ENCODE results near the gene NHLH2. TPM values are rescaled to one million over a fixed set of nuclear protein-coding genes. Genes with fewer than 3 reads are reported as not detected.

NHLH2 gene
- total RNA-seq, 6 experiments from 2014 or later, result not detected

- no peak overlapping the region for H3K4me3 ChIP-seq
- TF ChIP-seq, protein P1, sequence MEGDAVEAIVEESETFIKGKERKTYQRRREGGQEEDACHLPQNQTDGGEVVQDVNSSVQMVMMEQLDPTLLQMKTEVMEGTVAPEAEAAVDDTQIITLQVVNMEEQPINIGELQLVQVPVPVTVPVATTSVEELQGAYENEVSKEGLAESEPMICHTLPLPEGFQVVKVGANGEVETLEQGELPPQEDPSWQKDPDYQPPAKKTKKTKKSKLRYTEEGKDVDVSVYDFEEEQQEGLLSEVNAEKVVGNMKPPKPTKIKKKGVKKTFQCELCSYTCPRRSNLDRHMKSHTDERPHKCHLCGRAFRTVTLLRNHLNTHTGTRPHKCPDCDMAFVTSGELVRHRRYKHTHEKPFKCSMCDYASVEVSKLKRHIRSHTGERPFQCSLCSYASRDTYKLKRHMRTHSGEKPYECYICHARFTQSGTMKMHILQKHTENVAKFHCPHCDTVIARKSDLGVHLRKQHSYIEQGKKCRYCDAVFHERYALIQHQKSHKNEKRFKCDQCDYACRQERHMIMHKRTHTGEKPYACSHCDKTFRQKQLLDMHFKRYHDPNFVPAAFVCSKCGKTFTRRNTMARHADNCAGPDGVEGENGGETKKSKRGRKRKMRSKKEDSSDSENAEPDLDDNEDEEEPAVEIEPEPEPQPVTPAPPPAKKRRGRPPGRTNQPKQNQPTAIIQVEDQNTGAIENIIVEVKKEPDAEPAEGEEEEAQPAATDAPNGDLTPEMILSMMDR (IDR thresholded peaks at IDR 0.05), result no peak
- no peak for TF ChIP-seq POLR2A (IDR thresholded peaks at IDR 0.05)
- H3K4me1 ChIP-seq, result no peaks in the 10 kb centered on the region
- H3K27me3 ChIP-seq, result no peaks in the 10 kb centered on the region
- intact Hi-C loops (cut with DNase I), result no loop called here
- ATAC-seq (peak in 1 of 4 donors; percentile 10), DNase-seq (no peak)
- WGBS (ENCODE audit: insufficient coverage, low coverage, low lambda C conversion rate, missing lambda C conversion rate), result 70% methylated on average over 2 of the region's 2 CpGs
- no peaks in the 10 kb centered on the region for H3K36me3 ChIP-seq
- no peaks in the 10 kb centered on the region for H3K9me3 ChIP-seq
- no peak overlapping the region for H3K27ac ChIP-seq
Measured at GRCh38 chr1:115810609-115811008, 30.3 kb downstream of the NHLH2 start.

- intact Hi-C loops (cut with DNase I), result loop anchor here (5.0 to 10.0 kb wide), 2 partner anchors 172 to 175 kb away; no protein-coding TSS in a partner anchor
- ATAC-seq (no peak), DNase-seq (no peak)
- Histone ChIP-seq H3K4me3 (no peak overlapping the region), H3K9me3 (no peaks in the 10 kb centered on the region), H3K4me1 (no peaks in the 10 kb centered on the region), H3K36me3 (no peaks in the 10 kb centered on the region), H3K27ac (no peak overlapping the region), H3K27me3 (no peaks in the 10 kb centered on the region)
- 70% methylated on average over 2 of the region's 2 CpGs for WGBS (ENCODE audit: insufficient coverage, low coverage, low lambda C conversion rate, missing lambda C conversion rate)
- TF ChIP-seq POLR2A (IDR thresholded peaks at IDR 0.05), result no peak
- TF ChIP-seq, protein P1 (IDR thresholded peaks at IDR 0.05), result no peak
Measured at GRCh38 chr1:115809847-115810246, 31.1 kb downstream of the NHLH2 start.

DNA sequence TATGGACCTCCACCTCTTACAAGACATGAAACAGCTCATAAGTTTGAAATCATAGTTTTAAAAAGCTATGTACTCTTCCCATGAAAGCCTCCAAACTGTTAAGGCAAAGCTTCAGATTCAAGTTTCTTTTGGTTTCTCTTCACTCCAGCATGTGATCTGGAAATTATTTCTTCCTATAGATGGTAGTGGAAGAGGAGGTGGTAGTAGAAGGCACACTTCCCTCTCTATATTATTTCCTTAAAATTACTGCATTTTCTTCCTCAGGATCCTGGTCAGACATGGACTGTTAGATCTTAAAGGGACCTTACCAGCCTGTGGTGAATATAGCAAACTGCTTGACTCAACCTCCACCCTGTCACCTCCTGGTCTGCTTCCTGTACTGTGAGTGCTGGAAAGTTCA lies 31.9 kb downstream of the NHLH2 start:
- H3K4me1 ChIP-seq, result no peaks in the 10 kb centered on the region
- no peak for DNase-seq
- no peak overlapping the region for H3K27ac ChIP-seq
- intact Hi-C loops (cut with DNase I), result loop anchor here (5.0 to 10.0 kb wide), 2 partner anchors 173 to 176 kb away; no protein-coding TSS in a partner anchor
- no peak for ATAC-seq
- no peaks in the 10 kb centered on the region for H3K36me3 ChIP-seq
- H3K4me3 ChIP-seq, result no peak overlapping the region
- TF ChIP-seq POLR2A (IDR thresholded peaks at IDR 0.05), result no peak
- TF ChIP-seq, protein P1 (IDR thresholded peaks at IDR 0.05), result no peak
- no peaks in the 10 kb centered on the region for H3K9me3 ChIP-seq
- H3K27me3 ChIP-seq, result no peaks in the 10 kb centered on the region

DNA sequence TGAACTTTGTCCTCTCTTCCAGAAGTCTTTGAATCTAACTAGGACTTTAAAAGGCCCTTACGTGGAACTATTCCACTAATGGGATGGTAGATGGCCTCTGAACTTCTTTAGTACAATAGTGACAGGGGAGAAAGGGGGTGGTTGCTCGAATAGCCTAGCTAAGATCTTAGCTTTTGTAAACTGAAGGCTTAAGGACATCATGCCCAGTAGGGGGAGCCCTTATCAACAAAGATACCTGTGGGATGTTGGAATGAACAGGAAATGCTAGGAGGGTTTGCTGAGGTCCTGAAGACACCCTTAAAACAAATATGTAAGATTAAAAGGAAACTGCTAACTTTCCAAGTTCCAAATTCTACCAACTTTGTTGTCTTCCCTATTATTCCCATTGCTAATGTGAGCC lies 33.2 kb downstream of the NHLH2 start:
- Histone ChIP-seq H3K27ac (no peak overlapping the region), H3K4me1 (no peaks in the 10 kb centered on the region), H3K4me3 (no peak overlapping the region), H3K27me3 (no peaks in the 10 kb centered on the region), H3K36me3 (no peaks in the 10 kb centered on the region), H3K9me3 (no peaks in the 10 kb centered on the region)
- ATAC-seq (peak; percentile 84 to 89 (median 85)), DNase-seq (peak in 1 of 3 donors; percentile 59)
- WGBS (ENCODE audit: insufficient coverage, low coverage, low lambda C conversion rate, missing lambda C conversion rate), result 0% methylated on average over 2 of the region's 2 CpGs
- intact Hi-C loops (cut with DNase I), result loop anchor here (5.0 to 10.0 kb wide), 2 partner anchors 175 to 177 kb away; no protein-coding TSS in a partner anchor
- no peak for TF ChIP-seq POLR2A (IDR thresholded peaks at IDR 0.05)
- TF ChIP-seq, protein P1 (IDR thresholded peaks at IDR 0.05), result peak; percentile 65 to 80 (median 74)

- intact Hi-C loops (cut with DNase I), result loop anchor here (5.0 to 10.0 kb wide), 2 partner anchors 177 to 179 kb away; no protein-coding TSS in a partner anchor
- Histone ChIP-seq H3K4me3 (no peak overlapping the region), H3K4me1 (no peaks in the 10 kb centered on the region), H3K9me3 (no peaks in the 10 kb centered on the region), H3K27ac (no peak overlapping the region), H3K27me3 (no peaks in the 10 kb centered on the region), H3K36me3 (no peaks in the 10 kb centered on the region)
- 100% methylated on average over 1 of the region's 1 CpG for WGBS (ENCODE audit: insufficient coverage, low coverage, low lambda C conversion rate, missing lambda C conversion rate)
- DNase-seq (no peak), ATAC-seq (no peak)
- TF ChIP-seq POLR2A (IDR thresholded peaks at IDR 0.05), result no peak
- TF ChIP-seq, protein P1 (IDR thresholded peaks at IDR 0.05), result no peak
Measured at GRCh38 chr1:115805597-115805996, 35.3 kb downstream of the NHLH2 start.

All from right lobe of liver (tissue), 6 donors.